T-cell (primary cell): ENCODE data around the gene PPM1E. TPM values are rescaled to one million over a fixed set of nuclear protein-coding genes. Genes with fewer than 3 reads are reported as not detected.

Experiments used
- ATAC-seq, 4 experiments: fragments of 200-7000 bp in 3 of 4; fragments of 150-1000 bp in 1 of 4; cut with Tn5 transposase; replicated peaks in 1 of 4; 1 replicate in 3 of 4; 2 replicates in 1 of 4; pipeline ENCODE4 v1.10.0; 2021; ENCODE audit warnings: moderate library complexity in 3 of 4, mild to moderate bottlenecking in 2 of 4, moderate number of reproducible peaks in 1 of 4
- CTCF ChIA-PET, 2 donors: fragments of 300-600 bp; sonication (Branson Sonifier 250); formaldehyde crosslinking; loops; one replicate each; lab custom pipeline; 2022; ENCODE audit warnings: antibody characterized with exemption in 2 of 2; lab: Charles Lee
- POLR2A ChIA-PET, 2 donors: fragments of 300-600 bp; sonication (Branson Sonifier 250); formaldehyde crosslinking; loops; one replicate each; lab custom pipeline; 2022; ENCODE audit warnings: antibody characterized with exemption in 2 of 2; lab: Charles Lee
- DNase-seq, 35 experiments: peaks; one replicate each; pipeline versions ENCODE4 v3.0.0 to v3.0.0-alpha.2; 2013 to 2023
- H3K27ac ChIP-seq: one replicate; pipeline ENCODE4 v1.5.1; 2013; ENCODE audit warnings: low read length
- H3K27me3 ChIP-seq, 2 experiments: replicated peaks in 1 of 2; 1 replicate in 1 of 2; 2 replicates in 1 of 2; pipeline versions ENCODE4 v1.6.1 to v1.7.0; 2013; ENCODE audit warnings: low read length in 1 of 2, mixed read lengths in 1 of 2; ENCODE audit not compliant: control insufficient read depth in 2 of 2, insufficient read depth in 2 of 2; ENCODE audit errors: extremely low read depth in 1 of 2
- H3K36me3 ChIP-seq, 2 donors: 1 replicate in 1 of 2; 2 replicates in 1 of 2; pipeline versions ENCODE4 v1.6.1 to v1.7.0; 2013; ENCODE audit warnings: low read length in 1 of 2; ENCODE audit not compliant: control insufficient read depth in 2 of 2, insufficient read depth in 1 of 2; ENCODE audit errors: extremely low read depth in 1 of 2
- H3K4me1 ChIP-seq, 2 experiments: 1 replicate in 1 of 2; 2 replicates in 1 of 2; pipeline versions ENCODE4 v1.6.1 to v1.7.0; 2013; ENCODE audit warnings: low read length in 2 of 2, mixed read lengths in 1 of 2; ENCODE audit not compliant: insufficient read depth in 2 of 2, control insufficient read depth in 1 of 2; ENCODE audit errors: extremely low read depth in 1 of 2
- H3K4me3 ChIP-seq, 2 donors: 1 replicate in 1 of 2; 2 replicates in 1 of 2; pipeline versions ENCODE4 v1.5.1 to v1.7.0; 2013; ENCODE audit warnings: mild to moderate bottlenecking in 2 of 2, low read length in 1 of 2, moderate library complexity in 1 of 2; ENCODE audit not compliant: control insufficient read depth in 1 of 2; ENCODE audit errors: extremely low read depth in 1 of 2
- H3K9me3 ChIP-seq: 2 replicates; pipeline ENCODE4 v1.7.0; 2013
- H3K27ac Mint-ChIP-seq, 2 donors: one replicate each; pipeline ENCODE4 v1.8.0; 2020 to 2021; ENCODE audit warnings: mild to moderate bottlenecking in 2 of 2, mixed read lengths in 2 of 2
- H3K27me3 Mint-ChIP-seq, 2 donors: one replicate each; pipeline ENCODE4 v1.8.0; 2021 to 2022; ENCODE audit warnings: mixed read lengths in 2 of 2
- H3K36me3 Mint-ChIP-seq: one replicate; pipeline ENCODE4 v1.8.0; 2021; ENCODE audit warnings: mixed read lengths
- H3K4me1 Mint-ChIP-seq, 3 donors: one replicate each; pipeline ENCODE4 v1.8.0; 2020 to 2022; ENCODE audit warnings: mixed read lengths in 3 of 3, mild to moderate bottlenecking in 1 of 3
- H3K4me3 Mint-ChIP-seq, 3 donors: one replicate each; pipeline ENCODE4 v1.8.0; 2020 to 2022; ENCODE audit warnings: mild to moderate bottlenecking in 3 of 3, mixed read lengths in 3 of 3, moderate library complexity in 3 of 3
- H3K9me3 Mint-ChIP-seq, 3 donors: one replicate each; pipeline ENCODE4 v1.8.0; 2020 to 2022; ENCODE audit warnings: mixed read lengths in 3 of 3
- whole genome bisulfite sequencing: methylation state at CpG from one replicate; pipeline ENCODE4 v1.1.5; 2013; ENCODE audit warnings: missing lambda C conversion rate; ENCODE audit not compliant: insufficient coverage; 5-methylcytosine and 5-hydroxymethylcytosine counted together
- total RNA-seq, 35 experiments: library from RNA in 6 of 35; stranded (reverse) in 6 of 35; fragments of 120-200 nt in 1 of 35; gene quantifications; one replicate each; pipeline versions ENCODE4 v1.2.1 to v1.2.4 and lab custom pipeline; 2013 to 2026

PPM1E gene
- total RNA-seq, 5 donors from 2014 or later (not counting 1 experiment from before 2014, with no cell fraction given) = 0.03 TPM; not detected in 4

GRCh38 chr17:59004338-59005111, 248.9 kb downstream of the PPM1E start:
- Histone ChIP-seq H3K4me3 (no peak overlapping the region), H3K9me3 (no peaks in the 10 kb centered on the region), H3K27ac (peak overlapping the region; percentile 1), H3K36me3 (peaks cover 0 to 12% of the 10 kb centered on the region in 2 donors), H3K4me1 (peaks cover 5 to 13% of the 10 kb centered on the region in 2 experiments), H3K27me3 (no peaks in the 10 kb centered on the region)
- ATAC-seq (peak; percentile 38 to 61 (median 54)), DNase-seq (peak; percentile 32 to 85 (median 60))
- Mint-ChIP-seq H3K9me3 (no peaks in the 10 kb centered on the region), H3K4me1 (peaks cover 17 to 19% (median 18%) of the 10 kb centered on the region in 3 donors), H3K36me3 (peaks cover 2% of the 10 kb centered on the region), H3K27me3 (no peaks in the 10 kb centered on the region), H3K27ac (peak overlapping the region; percentile 61 to 62), H3K4me3 (no peak overlapping the region)
- CTCF ChIA-PET = interaction anchor here (0.5 to 2.6 kb wide), 16 partner anchors 9 to 687 kb away, joined by 3 to 24 read pairs (median 4); partner anchors contain the start of gene HSF5 (in 1 of the 2)
- 0% methylated on average over 1 of the region's 4 CpGs for WGBS
- POLR2A ChIA-PET = interaction anchor here in 1 of 2 donors (0.9 to 1.5 kb wide), 2 partner anchors 293 to 373 kb away, joined by 3 to 7 read pairs; no protein-coding TSS in a partner anchor

- CTCF ChIA-PET = interaction anchor here (0.8 to 1.4 kb wide), 2 partner anchors 430 to 494 kb away, joined by 3 read pairs; partner anchors contain the start of gene MTMR4 (in 1 of the 2)
- ATAC-seq (no peak), DNase-seq (no peak)
- no CpG with 5 or more reads among the region's 2 CpGs for WGBS
- H3K4me1 ChIP-seq = no peaks in the 10 kb centered on the region
- no peaks in the 10 kb centered on the region for H3K9me3 ChIP-seq
- peaks cover 3 to 6% (median 6%) of the 10 kb centered on the region in 3 donors for H3K4me1 Mint-ChIP-seq
- H3K36me3 ChIP-seq = peaks cover 0 to 26% of the 10 kb centered on the region in 2 donors
- H3K27ac Mint-ChIP-seq = no peak overlapping the region
- no peak overlapping the region for H3K27ac ChIP-seq
- POLR2A ChIA-PET = interaction anchor here in 1 of 2 donors (0.7 kb wide), 1 partner anchor 83 kb away, joined by 3 read pairs; no protein-coding TSS in a partner anchor
- H3K27me3 Mint-ChIP-seq = no peaks in the 10 kb centered on the region
- peaks cover 12% of the 10 kb centered on the region for H3K36me3 Mint-ChIP-seq
- H3K9me3 Mint-ChIP-seq = no peaks in the 10 kb centered on the region
- H3K27me3 ChIP-seq = no peaks in the 10 kb centered on the region
- no peak overlapping the region for H3K4me3 ChIP-seq
- no peak overlapping the region for H3K4me3 Mint-ChIP-seq
These were observed 252.3 kb downstream of the PPM1E start for GRCh38 chr17:59007995-59008394.

GRCh38 chr17:59008737-59009136, 253.1 kb downstream of the PPM1E start:
- CTCF ChIA-PET = interaction anchor here (0.8 to 1.4 kb wide), 2 partner anchors 431 to 494 kb away, joined by 3 read pairs; partner anchors contain the start of gene MTMR4 (in 1 of the 2)
- H3K4me1 Mint-ChIP-seq = peaks cover 3 to 6% (median 6%) of the 10 kb centered on the region in 3 donors
- peaks cover 15% of the 10 kb centered on the region for H3K36me3 Mint-ChIP-seq
- H3K9me3 Mint-ChIP-seq = no peaks in the 10 kb centered on the region
- no peaks in the 10 kb centered on the region for H3K4me1 ChIP-seq
- H3K27me3 Mint-ChIP-seq = no peaks in the 10 kb centered on the region
- WGBS = 83% methylated on average over 1 of the region's 2 CpGs
- no peak for ATAC-seq
- no peak overlapping the region for H3K4me3 Mint-ChIP-seq
- no peaks in the 10 kb centered on the region for H3K9me3 ChIP-seq
- H3K4me3 ChIP-seq = no peak overlapping the region
- peaks cover 0 to 33% of the 10 kb centered on the region in 2 donors for H3K36me3 ChIP-seq
- H3K27me3 ChIP-seq = no peaks in the 10 kb centered on the region
- POLR2A ChIA-PET = no interaction called here
- DNase-seq = no peak
- no peak overlapping the region for H3K27ac Mint-ChIP-seq
- no peak overlapping the region for H3K27ac ChIP-seq

GRCh38 chr17:59010026-59010425, 254.4 kb downstream of the PPM1E start:
- H3K36me3 Mint-ChIP-seq = peaks cover 21% of the 10 kb centered on the region
- WGBS = 100% methylated on average over 1 of the region's 2 CpGs
- peaks cover 0 to 33% of the 10 kb centered on the region in 2 donors for H3K36me3 ChIP-seq

GRCh38 chr17:59011975-59012374, 256.3 kb downstream of the PPM1E start:
- H3K27ac Mint-ChIP-seq = no peak overlapping the region
- no peaks in the 10 kb centered on the region for H3K9me3 ChIP-seq
- POLR2A ChIA-PET = interaction anchor here in 1 of 2 donors (0.6 to 0.7 kb wide), 2 partner anchors 22 to 248 kb away, joined by 3 to 5 read pairs; no protein-coding TSS in a partner anchor

More at GRCh38 chr17:59010026-59010425, 254.4 kb downstream of the PPM1E start:
- no peak overlapping the region for H3K27ac ChIP-seq
- no peaks in the 10 kb centered on the region for H3K4me1 ChIP-seq
- ChIA-PET POLR2A (no interaction called here), CTCF (interaction anchor here (0.5 to 1.0 kb wide), 3 partner anchors 11 to 422 kb away, joined by 3 to 7 read pairs (median 4); no protein-coding TSS in a partner anchor)
- H3K27me3 ChIP-seq = no peaks in the 10 kb centered on the region
- no peaks in the 10 kb centered on the region for H3K4me1 Mint-ChIP-seq
- no peaks in the 10 kb centered on the region for H3K9me3 Mint-ChIP-seq
- no peak for DNase-seq
- no peak overlapping the region for H3K27ac Mint-ChIP-seq
- no peak for ATAC-seq
- no peaks in the 10 kb centered on the region for H3K27me3 Mint-ChIP-seq
- no peaks in the 10 kb centered on the region for H3K9me3 ChIP-seq
- H3K4me3 Mint-ChIP-seq = no peak overlapping the region
- H3K4me3 ChIP-seq = no peak overlapping the region

DNA sequence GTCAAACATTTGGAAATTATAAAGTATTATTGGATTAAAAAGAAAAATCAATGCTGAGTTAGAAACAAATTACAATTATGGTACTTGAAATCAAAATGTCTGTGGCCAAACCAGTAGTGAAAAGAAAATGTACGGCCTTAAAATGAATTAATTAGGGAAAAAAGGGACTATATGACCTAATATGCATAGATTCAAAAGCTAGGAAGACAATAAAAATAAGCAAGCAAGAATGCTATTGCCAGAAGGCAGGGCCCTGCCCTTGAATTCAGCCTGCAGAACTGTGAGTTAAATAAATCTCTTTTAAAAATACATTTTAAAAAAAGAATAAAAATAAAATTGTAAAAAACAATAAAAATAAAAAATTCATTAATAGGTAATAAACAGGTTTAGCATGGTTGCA, 262.4 kb downstream of the PPM1E start:
- Mint-ChIP-seq H3K9me3 (peaks cover 0 to 2% (median 0%) of the 10 kb centered on the region in 3 donors), H3K36me3 (peaks cover 39% of the 10 kb centered on the region)
- ATAC-seq = no peak

More at GRCh38 chr17:59011975-59012374, 256.3 kb downstream of the PPM1E start:
- Mint-ChIP-seq H3K4me3 (no peak overlapping the region), H3K36me3 (peaks cover 25% of the 10 kb centered on the region), H3K27me3 (no peaks in the 10 kb centered on the region), H3K9me3 (no peaks in the 10 kb centered on the region), H3K4me1 (no peaks in the 10 kb centered on the region)
- Histone ChIP-seq H3K27me3 (no peaks in the 10 kb centered on the region), H3K4me1 (no peaks in the 10 kb centered on the region), H3K4me3 (no peak overlapping the region), H3K36me3 (peaks cover 3 to 43% of the 10 kb centered on the region in 2 donors), H3K27ac (no peak overlapping the region)
- 100% methylated on average over 1 of the region's 2 CpGs for WGBS
- ATAC-seq (no peak), DNase-seq (no peak)
- CTCF ChIA-PET = interaction anchor here in 1 of 2 donors (0.6 kb wide), 1 partner anchor 1656 kb away, joined by 3 read pairs; no protein-coding TSS in a partner anchor

More for the DNA sequence above, 262.4 kb downstream of the PPM1E start:
- no peak for DNase-seq
- H3K4me3 Mint-ChIP-seq = no peak overlapping the region
- Histone ChIP-seq H3K4me3 (no peak overlapping the region), H3K36me3 (peaks cover 4 to 23% of the 10 kb centered on the region in 2 donors), H3K4me1 (no peaks in the 10 kb centered on the region), H3K27me3 (no peaks in the 10 kb centered on the region), H3K9me3 (no peaks in the 10 kb centered on the region), H3K27ac (no peak overlapping the region)
- no CpG with 5 or more reads among the region's 1 CpG for WGBS
- POLR2A ChIA-PET = no interaction called here
- CTCF ChIA-PET = interaction anchor here in 1 of 2 donors (0.6 kb wide), 1 partner anchor 1931 kb away, joined by 3 read pairs; no protein-coding TSS in a partner anchor
- no peak overlapping the region for H3K27ac Mint-ChIP-seq
- no peaks in the 10 kb centered on the region for H3K4me1 Mint-ChIP-seq
- no peaks in the 10 kb centered on the region for H3K27me3 Mint-ChIP-seq
